GM18505 (cell line): ENCODE results near the gene CADM1.

ENCODE experiments used
- ATAC-seq: cut with Tn5 transposase; IDR thresholded peaks from one replicate; pipeline ENCODE4 v1.9.1; 2021; ENCODE audit not compliant: unreplicated experiment
- POLR2A ChIP-seq: IDR thresholded peaks from 4 replicates; pipeline ENCODE4 v1.6.1; 2011; ENCODE audit warnings: borderline replicate concordance; ENCODE audit not compliant: insufficient read depth, insufficient read length; ENCODE audit errors: extremely low read depth

Gene CADM1

DNA sequence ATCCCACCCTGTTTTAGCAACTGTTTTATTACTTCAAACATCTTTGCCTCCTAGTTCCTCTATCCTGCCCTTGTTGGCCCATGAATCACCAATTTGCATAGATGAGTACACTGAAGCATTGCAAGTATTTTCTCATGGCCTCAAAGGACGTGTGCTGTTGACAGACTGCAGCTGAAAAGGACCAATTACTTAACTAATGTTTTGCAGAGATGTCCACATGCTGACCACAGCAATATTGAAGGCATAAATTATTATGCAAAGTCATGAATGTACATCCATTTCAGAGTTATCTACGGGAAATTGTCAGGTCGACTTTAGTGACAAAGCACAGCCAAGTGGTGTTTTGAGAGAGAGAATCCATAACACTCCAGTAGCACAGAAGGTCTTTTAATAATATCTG is 64.8 kb downstream of the CADM1 start:
- ATAC-seq: no peak

DNA sequence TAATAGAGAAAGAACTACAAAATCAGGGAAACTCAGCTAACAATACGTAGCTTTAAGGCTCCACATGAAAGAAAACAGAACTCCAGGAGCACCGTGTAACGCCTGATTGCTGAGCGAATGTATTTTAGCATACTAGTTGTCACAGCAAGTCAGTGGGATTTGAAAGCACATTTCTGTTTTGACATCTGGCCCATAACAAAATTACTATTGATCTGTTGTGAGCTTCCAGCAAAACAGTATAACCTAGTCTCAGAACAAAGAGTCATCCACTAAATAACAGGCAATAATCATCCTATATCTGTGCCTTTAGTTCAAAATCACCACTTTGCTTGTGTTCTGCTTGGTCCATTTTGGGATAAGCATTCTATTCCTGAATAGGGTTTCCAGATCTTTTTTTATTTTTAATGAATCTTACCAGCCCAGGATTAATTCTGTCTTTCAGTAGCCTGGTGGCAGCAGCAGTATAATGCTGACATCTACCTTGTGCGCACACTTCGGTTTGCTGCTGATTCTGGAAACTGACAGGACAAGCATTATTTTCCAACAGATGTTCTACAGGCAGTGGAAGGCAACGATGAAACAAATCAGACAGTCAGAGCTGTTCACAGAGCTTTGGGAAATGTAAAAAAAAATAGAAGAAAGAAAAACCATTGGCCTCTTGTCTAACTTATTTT is 66.2 kb downstream of the CADM1 start:
- no peak for TF ChIP-seq POLR2A
- no peak for ATAC-seq

More for the DNA sequence above, 64.8 kb downstream of the CADM1 start:
- no peak for TF ChIP-seq POLR2A

DNA sequence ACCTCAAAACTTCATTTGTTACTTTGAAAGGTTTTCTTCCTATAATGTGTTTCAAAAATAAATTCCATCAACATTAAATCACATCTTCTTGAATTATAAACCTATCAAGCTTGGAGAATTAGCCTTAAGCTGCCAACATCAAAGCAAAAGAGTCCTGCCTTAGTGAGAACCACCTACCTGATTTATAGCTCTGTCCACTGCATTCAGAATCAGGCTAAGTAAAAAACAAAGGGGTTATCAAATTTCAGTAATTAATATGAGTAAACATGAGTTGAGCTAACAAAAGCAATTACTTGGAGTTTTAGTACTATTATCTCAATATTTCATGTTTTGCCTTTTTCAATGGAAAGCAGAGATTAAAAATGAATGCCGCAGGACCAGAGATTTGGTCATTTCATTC is 73.9 kb downstream of the CADM1 start:
- no peak for ATAC-seq
- no peak for TF ChIP-seq POLR2A

DNA sequence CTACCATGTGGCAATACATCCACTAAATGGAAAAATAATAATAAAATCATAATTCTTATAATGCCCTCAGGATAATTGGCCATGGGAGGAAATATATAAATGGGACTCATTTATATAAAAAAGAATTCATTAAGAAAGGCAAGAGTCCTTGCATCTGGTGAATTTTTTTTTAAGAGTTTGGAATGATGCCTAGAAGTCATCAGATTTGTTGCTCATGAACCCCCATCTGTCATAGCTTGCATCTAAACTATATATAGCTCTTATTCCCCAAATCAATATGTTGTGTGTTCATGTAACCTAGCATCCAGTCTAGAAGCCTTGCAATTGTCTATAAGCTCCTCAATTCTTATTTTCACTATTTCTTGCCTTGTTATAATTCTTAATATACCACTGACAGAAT is 75.9 kb downstream of the CADM1 start:
- TF ChIP-seq POLR2A: no peak

DNA sequence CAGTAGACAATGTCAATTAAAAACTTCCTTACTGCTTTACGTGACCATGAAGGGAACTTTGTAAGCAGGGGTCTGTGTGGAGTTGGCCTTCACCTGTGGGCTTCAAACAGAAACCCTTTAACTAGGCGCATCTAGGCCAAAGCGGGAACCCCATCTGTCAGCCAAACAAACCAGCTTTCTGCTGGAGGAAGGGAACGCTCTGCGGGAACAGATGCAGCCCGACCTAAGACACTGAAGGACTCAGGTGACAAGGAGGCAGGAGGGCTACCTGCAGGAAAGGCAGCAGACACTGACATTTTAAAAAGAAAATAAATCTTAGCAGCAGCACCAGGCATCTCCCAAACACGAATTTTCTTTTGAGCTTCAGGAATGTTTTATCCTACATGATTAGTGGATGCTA is 78.4 kb downstream of the CADM1 start:
- ATAC-seq: no peak
- no peak for TF ChIP-seq POLR2A

More for the DNA sequence above, 75.9 kb downstream of the CADM1 start:
- ATAC-seq: no peak

DNA sequence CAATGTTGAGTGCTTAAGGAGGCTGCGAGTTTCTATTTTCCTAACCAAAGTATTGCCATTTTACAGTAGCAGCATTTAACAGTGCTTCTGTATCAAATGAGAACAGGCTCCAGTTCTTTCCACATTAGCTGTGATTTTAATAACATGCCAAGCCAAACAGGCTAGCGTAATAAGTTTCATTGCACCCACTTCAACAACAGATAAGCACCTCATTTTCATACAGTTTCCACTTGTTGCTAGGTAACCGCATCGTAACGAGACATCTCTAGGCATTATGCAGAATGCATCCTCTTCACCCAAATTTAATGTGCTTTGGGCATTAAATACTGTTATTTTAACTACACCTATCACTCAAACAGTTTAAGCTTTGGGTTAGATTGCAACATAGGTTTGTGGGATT is 79.0 kb downstream of the CADM1 start:
- no peak for TF ChIP-seq POLR2A
- no peak for ATAC-seq

DNA sequence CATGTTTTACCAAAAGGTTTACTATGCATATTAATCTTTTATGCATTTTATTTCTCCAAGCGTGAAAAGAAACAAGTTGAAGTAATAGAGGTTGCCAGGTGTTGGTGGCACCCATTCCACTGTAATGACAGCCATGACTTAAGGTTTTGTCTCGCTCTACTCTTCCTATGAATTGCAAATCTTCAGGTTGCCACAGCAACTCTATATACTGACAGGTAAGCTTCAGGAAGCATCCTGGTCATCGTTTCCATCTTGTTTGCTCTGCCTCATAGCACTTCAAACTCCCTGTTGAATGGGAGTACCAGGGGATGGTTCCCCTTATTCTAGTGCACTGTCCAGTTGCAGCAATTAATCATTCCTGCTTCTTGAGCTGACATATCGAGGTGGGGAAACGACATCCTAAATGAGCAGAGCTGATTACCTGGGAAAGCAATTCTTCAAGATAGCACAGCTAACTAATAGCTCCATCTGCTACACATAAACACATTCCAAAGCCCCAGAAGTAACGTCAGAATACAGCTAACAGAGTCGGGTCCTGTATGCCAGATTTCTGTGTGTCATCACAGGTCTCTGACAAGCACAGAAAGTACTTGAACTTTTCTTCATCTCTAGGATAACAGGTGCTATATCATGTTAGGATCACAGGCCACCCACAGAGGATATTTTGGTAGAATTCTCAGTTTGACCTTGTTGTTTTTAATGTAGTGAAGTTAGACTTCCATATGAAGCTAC is 80.3 kb downstream of the CADM1 start:
- TF ChIP-seq POLR2A: no peak
- ATAC-seq: no peak

DNA sequence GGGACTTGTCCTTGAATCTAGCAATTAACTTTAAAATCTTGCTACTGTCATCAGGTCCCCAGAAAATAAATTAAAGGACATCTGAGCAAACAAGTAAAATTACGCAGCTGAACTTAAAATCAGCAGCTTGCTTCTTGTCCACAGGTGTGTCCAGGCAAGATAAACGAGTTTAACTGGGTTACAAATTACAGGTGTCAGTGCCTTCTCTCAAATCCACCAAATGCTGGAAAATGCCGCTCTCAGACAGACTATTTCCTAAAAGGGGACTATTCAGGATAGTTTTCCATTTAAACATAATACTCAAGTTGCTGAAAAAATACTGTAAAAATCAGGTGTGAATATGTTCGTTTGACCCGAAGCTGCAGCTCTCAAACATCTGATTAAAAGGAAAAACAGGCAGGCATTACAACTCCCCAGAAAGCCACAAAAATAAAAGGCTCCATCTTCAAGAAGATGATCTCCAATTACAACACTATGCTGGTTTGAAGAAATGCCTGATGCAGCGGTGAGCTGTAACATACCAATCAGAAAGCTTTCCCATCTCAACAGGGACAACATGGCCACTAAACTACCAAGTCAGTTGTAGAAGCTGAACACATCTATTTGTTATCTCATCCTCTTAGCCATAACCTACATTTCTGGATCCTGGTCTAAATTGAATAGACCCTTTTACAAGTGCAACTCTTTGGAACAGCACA is 82.1 kb downstream of the CADM1 start:
- no peak for ATAC-seq
- TF ChIP-seq POLR2A: no peak

DNA sequence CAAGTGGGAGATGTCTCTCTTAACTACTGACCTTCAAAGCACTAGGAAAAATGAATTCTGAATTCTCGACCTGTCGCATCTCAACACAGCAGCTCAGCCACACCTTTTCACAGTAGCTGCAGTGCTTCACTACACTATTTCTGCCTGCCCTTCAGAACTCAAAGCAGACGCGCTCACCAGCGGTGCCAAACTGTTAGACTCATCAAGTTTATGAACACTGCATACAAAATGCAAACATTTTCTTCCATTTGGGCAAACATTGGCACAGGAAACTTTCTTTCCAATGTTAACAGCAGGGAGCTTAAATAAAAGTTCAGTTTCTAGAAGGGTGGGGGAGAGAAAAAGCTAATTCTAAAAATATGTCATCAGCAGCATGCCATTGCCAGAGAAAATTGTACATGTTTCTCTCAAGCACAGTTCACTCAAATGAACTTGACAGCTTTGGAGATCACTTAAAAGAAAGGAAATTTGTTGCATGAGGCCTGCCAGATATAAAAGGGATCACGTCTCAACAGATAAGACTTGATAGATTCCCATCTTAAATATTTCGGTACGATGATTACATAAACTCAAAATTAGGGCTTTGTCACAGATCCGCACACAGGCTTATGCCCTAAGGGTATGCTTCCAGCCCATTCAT is 82.7 kb downstream of the CADM1 start:
- no peak for TF ChIP-seq POLR2A
- no peak for ATAC-seq

DNA sequence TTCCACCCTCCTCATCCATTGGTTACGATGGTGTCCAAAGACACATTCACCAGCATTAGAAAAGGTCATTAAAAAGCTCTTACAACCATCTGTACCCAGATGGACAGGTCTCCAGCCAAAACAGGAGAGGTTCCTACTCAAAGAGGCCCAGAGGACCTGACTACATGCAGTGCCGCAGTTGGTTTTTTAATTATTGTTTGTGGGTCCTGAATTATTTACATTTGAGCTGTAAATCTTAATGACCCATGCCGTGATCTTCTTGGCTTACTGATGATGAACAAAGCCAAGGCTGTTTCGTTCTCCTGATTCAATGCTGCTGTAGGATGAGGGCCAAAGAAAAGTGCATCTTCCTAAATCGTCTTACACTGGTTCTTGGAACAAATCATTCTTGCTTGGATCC is 83.7 kb downstream of the CADM1 start:
- ATAC-seq: no peak
- TF ChIP-seq POLR2A: no peak

DNA sequence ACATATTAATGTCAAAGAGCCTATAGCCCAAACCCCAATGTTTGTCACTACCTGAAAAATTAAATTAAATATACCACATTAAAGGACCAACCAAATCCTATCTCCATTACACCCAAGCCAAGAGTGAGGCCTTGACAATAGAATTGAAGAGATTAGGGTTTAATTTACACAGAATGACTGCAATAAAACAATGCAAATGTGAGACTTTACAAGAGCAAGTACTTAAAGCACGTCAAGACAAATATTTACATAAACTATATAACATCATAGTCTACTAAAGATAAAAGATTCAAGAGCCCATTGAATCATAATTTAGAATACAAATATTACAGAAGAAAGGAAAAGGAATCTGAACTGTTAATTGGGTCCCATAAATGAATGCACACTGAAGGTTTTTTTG is 85.6 kb downstream of the CADM1 start:
- no peak for ATAC-seq
- no peak for TF ChIP-seq POLR2A

DNA sequence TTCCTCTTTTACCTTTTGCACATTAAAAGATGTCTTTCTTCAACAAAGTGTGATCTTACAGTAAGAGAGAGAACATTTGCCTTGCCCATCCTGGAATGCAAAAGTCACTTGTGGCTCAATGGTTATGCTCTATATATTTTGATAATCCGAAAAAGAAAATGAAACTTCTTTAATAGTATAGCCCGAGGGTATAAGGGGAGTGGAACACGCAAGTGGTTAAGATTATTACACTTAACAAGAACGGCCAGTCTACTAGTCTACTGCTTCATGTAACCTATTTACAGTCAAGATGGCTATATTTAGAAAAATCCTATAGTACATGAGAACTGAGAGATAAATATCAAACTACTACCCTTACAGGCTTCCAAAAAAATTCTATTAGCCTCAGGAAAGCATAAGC is 86.1 kb downstream of the CADM1 start:
- TF ChIP-seq POLR2A: no peak
- ATAC-seq: no peak

DNA sequence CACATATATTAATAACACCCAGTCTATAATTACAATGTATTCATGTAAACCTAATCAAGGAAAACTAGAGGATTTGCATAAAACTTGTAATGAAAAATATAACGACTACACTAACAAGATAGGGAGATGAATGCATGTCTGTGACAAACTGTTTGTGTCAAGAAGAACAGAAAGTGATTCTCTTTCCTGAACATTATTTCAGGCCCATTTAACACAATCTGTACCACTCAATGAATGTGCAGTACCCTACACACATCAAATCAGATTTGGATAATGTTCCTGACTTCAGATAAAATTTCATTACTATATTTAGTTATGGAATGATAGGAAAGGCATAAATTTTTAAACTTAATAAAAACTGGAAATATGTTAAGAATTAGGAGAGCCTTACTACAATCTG is 93.1 kb downstream of the CADM1 start:
- no peak for TF ChIP-seq POLR2A
- ATAC-seq: no peak

DNA sequence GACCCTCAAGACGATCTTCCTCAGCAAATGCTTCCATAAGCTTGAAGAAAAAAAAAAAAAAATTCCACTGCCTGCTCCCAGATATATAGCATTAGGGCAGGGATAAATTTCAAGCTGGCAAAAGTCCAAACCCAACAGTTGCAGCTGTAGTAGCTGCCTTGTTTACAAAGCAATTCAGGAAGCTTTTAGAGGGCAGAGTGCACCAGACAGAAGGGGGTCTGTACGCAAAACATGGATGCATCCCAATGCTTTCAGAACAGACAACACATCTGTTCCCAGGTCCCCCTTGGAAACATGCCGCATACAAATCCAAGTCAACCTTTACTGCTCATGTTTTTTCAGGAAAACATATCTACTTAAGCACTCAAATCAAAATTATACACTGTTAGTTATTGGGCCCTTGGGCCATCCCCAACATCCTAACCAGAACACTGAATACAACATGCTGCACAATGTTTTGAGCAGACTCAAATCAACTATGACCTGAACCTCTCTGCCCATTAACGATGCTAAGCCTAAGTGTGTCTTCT is 94.5 kb downstream of the CADM1 start:
- TF ChIP-seq POLR2A: no peak
- no peak for ATAC-seq

DNA sequence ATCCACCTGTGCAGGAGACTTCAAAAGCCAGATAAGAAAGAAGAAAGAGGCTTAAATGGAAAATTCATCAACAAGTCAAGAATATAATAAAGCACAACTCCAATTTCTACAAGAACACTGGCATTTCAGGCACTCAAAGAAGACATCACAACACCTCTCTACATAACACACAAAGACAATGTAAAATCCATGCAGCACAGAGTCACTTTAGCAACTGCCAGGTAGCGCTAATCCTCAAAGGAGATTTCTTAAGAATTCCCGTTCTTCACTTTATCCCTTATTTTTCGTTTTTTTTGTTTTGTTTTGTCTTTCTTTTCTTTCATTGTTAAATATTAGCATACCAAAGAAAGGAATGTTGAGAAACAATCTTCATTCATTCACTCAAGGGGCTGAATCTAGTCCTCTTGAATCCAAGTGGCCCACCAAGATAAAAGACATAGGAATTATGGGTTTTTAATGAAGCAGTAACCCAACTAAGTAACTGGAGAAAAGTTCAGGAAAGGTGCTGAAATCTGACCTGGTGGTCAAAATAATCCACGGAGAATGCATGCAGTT is 95.0 kb downstream of the CADM1 start:
- ATAC-seq: no peak
- no peak for TF ChIP-seq POLR2A
